Measurements from ENCODE around the gene ERBB2. TPM values are rescaled to one million over a fixed set of nuclear protein-coding genes. Genes with fewer than 3 reads are reported as not detected.

ERBB2 gene
- total RNA-seq, 1 donor from 2014 or later: 68.7 TPM

DNA sequence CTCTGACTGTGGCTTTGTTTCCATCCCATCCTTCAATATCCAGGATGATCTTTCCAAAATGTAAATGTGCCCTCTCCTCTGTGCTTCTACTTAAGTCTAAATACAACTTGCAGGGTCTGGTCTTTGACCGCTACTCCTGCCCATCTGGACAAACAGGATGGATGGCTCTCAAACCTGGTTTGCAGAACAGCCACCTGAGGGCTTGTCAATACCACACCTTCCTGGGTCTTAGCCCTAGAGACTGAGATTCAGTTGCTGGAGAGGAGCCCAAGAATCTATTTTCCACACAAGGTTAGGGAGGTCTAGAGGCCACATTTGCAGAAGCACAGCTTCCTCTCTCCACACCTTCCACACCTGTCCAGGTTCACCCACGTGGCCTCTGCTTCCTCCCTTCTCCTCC is 36.0 kb downstream of the ERBB2 start:
- ATAC-seq: no peak
- intact Hi-C loops (cut with DNase I): no loop called here

DNA sequence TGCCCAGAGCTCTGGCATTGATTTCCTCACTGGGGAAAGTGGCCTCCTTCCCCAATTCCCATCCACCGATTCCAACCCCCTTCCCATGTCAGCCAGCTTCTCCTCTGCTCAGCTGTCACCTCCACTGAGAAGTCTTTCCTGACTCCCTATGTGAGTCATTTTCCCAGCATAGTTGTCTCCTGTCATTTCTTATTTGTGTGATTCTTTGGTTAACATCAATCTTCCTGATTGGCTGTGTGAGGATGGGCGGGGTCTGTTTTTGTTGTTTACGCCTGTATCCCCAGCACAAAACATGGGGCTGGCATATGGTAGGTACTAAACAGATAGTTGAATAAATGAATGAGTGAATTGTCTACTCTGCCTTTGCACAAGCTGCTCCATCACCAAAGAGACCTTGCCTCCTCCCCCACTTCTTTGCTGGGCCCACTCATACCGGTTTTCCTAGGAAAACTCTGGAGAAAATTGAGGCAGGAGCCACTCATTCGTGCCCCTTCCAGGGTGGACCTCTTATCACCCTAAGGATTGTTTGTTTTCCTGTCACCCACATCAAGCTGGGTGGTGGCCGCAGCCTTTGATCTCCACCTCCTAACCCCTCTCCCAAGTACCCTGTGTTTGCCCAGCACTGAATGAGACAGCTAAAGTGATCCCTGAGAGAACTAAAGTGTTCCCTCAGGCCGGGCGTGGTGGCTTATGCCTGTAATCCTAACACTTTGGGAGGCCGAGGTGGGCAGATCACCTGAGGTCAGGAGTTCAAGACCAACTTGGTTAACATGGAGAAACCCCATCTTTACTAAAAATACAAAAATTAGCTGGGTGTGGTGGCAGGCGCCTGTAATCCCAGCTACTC is 36.7 kb downstream of the ERBB2 start:
- ATAC-seq (no peak), DNase-seq (ENCODE audit: missing footprints) (no peak)
- intact Hi-C loops (cut with DNase I): no loop called here

More for the DNA sequence above, 36.0 kb downstream of the ERBB2 start:
- DNase-seq (ENCODE audit: missing footprints): no peak

DNA sequence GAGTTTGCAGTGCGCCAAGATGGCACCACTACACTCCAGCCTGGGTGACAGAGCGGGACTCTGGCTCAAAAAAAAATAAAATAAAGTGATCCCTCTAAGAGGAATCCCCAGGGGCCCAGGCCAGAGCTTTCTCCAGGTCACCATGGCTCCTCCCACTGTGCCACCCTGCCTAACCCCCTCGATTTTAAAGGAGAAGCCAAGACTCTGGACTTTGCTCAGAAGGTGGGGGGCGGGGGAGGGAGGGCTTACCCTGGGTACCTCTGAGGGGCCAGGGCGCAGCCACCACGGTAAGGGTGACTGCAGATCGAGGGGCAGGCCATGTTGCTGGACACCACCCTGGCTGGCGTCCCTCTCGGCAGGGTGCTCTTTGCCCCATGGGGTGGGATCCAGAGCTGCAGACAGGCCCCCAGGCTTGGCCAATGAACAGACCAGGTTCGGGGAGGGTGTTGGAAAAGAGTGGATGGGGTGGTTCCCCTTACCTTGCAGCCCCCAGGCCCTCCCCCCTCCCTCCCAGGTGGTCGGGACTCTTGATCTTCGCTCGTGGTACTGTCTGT is 37.4 kb downstream of the ERBB2 start:
- ATAC-seq (no peak), DNase-seq (ENCODE audit: missing footprints) (no peak)

DNA sequence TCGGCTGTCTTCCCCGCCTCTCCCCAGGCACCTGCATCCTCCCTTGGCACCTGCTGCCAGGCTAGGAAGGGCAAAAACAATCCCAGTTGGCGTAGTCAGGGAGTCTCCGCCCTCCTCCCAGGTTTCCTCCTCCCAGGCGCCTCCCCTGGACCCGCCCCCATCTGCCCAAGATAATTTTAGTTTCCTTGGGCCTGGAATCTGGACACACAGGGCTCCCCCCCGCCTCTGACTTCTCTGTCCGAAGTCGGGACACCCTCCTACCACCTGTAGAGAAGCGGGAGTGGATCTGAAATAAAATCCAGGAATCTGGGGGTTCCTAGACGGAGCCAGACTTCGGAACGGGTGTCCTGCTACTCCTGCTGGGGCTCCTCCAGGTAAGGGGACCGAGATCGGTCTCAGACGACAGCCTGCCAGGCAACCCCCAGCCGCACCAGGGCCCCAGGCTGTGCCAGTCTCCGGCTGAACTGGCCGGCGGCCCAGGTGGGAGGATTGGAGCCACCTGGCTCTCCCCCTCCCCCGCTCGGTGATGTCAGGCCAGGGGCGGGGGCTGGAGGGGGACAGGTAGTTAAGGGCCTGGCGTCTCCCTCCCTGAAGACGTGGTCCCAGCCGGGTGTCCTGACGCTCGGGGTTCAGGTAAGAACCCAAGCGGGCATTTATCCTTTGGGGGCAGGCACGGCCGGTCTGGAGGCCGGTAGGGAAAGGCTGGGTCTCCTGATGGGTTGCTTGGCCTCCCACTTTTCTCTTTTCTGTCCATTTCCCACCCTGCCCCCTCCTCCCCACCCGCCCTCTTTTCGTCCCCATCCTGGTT is 38.1 kb downstream of the ERBB2 start, which contains the start of gene GRB7:
Gene GRB7, plus strand, starts transcription at position 179 of the 808 bp plus-strand sequence. CDS start 4,364 bp downstream, outside the sequence.
- ATAC-seq (peak; percentile 45), DNase-seq (ENCODE audit: missing footprints) (no peak)
- intact Hi-C loops (cut with DNase I): no loop called here

More for the DNA sequence above, 37.4 kb downstream of the ERBB2 start:
- intact Hi-C loops (cut with DNase I): no loop called here

DNA sequence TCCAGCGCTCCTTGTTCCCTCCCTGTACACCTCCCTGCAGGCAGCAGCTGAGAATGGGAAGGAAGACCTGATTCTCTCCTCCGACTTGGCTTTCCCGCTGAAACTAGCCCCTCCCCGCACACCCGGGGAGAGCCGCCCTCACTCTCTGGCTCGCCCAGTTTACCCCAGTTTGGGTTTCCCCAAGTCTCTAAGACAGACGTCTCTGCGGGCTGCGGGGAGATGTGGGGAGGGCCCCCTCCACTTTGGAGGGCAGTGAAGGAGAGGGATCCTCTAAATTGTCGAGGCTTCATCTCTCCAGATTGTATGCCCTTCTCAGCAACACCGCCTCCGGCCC is 38.7 kb downstream of the ERBB2 start:
- intact Hi-C loops (cut with DNase I): no loop called here
- no peak for ATAC-seq
- DNase-seq (ENCODE audit: missing footprints): no peak

DNA sequence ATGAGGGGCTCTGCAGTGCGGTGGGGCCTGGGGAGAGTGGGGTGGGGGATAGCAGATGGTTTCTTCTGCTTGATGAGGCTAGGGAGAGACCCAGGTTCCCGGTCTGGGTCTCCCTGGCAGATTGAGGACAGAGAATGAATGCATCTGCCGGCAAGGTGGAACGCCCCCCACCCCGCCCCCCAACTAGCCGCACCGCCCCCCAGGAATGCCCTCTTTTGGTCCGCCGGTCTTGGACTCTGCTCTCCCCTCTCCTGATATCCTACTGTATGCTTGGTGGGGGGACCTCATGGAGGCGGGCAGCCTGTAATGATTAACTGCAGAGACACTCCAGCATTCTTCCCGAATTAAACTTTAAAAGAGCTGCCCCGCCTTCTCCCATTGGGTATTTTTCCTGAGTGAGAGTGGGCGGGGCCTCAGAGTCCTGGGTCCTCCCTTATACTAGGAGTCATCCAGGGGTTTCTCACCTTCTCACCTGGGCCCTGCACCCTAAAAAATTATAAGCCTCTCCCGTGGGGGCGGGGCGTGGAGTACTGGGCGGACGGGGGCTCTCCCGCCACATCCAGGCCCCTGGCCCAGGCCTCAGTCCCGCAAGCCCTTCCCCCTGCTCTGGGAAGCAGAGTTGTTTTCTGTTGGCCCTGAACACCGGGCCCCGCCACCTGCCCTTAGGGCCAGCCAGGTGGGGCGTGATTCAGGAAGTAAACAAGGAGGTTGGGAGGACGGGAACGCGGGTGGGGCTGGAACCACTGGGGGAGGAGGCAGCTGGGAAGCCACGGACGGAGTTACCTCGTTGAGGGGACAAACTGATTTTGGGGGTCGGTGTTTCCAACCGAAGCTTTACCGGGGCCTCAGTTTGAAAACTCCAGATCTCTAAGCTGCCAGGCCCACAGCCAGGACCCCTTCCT is 39.4 kb downstream of the ERBB2 start:
- ATAC-seq: no peak
- DNase-seq (ENCODE audit: missing footprints): no peak
- intact Hi-C loops (cut with DNase I): no loop called here

DNA sequence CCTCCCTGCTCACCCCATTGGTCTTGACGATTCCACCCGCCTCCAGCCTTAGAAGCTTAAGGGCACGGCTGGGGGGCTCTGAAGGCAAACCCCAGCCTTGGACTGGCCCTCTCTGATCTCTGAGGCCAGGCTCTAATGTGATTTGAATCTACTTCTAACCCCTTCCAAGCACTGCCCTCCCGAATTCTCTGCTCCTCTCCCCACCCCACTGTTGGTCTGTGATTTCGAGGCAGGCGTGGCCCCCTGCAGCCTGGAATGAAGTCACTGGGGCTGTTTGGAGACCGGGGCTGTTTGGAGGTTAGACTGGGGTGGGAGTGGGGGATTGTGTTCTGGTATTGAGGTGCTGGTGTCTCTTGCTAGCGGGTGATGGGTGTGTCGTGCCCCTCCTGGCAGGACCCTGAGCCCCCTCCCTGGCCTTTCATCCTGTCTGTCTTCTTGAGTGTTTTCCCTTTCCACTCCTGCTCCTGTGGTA is 40.1 kb downstream of the ERBB2 start:
- DNase-seq (ENCODE audit: missing footprints): no peak
- intact Hi-C loops (cut with DNase I): no loop called here
- ATAC-seq: no peak

DNA sequence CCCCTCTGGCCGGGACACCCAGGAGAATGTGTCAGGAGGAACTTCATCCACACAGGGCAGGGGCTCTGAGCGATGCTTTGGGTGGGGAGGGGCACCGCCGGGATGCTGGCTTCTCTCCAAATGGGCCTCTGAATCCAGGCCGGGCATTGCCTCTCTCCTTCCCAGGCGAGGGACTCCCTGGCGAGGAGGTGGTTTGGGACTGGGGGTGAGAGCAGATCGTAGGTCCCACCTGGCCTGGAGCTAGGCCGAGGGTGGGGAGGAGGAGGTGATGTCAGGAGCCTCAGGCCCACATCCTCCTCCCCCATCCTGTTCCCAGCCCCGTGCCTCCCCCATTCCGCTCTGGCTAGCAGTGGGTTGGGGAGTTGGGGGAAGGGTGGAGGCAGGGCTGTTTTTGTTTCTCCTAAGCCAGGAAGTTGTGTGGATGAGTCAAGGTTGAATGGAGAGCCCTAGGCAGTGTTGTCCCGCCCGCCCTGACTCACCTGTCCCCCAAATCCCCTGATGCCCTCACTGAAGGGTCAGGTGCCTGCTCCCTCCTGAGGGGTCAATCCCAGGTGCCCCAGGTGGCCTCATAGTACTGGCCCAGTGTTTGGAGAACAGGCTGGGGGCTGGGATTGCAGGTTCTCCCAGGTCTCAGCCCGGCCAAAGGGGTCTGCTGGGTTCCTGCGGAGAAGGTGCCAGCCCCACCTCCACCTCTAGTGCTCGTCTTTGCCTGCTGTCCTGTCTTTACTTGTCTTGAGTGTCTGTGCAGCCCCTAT is 40.7 kb downstream of the ERBB2 start:
- no peak for ATAC-seq
- no peak for DNase-seq (ENCODE audit: missing footprints)
- intact Hi-C loops (cut with DNase I): no loop called here

DNA sequence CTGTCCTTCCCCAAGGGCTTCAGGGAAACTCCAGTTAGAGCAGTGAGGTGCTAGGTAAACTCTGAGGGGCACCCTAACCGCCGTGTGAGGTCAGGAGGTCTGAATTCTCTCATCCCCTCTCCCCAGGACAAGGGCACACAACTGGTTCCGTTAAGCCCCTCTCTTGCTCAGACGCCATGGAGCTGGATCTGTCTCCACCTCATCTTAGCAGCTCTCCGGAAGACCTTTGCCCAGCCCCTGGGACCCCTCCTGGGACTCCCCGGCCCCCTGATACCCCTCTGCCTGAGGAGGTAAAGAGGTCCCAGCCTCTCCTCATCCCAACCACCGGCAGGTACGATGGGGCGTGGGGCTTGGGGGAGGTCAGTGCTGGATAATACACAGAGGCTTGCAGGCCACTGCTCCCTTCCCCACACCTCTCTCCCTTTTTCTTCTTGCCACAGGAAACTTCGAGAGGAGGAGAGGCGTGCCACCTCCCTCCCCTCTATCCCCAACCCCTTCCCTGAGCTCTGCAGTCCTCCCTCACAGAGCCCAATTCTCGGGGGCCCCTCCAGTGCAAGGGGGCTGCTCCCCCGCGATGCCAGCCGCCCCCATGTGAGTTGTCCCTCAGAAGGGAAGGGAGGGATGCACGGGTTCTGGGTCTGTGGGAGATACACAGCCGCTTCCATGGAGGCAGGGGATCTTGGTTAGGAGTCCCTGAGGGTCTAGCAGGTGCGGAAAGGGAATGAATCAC is 42.4 kb downstream of the ERBB2 start:
- DNase-seq (ENCODE audit: missing footprints): no peak
- intact Hi-C loops (cut with DNase I): no loop called here
- ATAC-seq: no peak

DNA sequence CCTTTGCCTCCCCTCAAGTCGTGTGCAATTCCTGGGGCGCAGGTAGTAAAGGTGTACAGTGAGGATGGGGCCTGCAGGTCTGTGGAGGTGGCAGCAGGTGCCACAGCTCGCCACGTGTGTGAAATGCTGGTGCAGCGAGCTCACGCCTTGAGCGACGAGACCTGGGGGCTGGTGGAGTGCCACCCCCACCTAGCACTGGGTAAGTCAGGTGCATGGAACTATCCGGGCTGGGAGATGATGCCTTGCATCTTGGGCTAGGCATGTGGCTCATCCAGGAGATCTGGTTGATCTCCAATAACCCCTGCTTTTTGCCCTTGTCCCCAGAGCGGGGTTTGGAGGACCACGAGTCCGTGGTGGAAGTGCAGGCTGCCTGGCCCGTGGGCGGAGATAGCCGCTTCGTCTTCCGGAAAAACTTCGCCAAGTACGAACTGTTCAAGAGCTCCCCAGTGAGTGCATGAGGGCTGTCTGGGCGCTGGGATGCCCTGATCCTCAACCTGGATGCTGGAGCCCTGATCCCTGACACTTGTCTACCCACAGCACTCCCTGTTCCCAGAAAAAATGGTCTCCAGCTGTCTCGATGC is 43.1 kb downstream of the ERBB2 start:
- no peak for DNase-seq (ENCODE audit: missing footprints)
- intact Hi-C loops (cut with DNase I): no loop called here
- ATAC-seq: no peak

DNA sequence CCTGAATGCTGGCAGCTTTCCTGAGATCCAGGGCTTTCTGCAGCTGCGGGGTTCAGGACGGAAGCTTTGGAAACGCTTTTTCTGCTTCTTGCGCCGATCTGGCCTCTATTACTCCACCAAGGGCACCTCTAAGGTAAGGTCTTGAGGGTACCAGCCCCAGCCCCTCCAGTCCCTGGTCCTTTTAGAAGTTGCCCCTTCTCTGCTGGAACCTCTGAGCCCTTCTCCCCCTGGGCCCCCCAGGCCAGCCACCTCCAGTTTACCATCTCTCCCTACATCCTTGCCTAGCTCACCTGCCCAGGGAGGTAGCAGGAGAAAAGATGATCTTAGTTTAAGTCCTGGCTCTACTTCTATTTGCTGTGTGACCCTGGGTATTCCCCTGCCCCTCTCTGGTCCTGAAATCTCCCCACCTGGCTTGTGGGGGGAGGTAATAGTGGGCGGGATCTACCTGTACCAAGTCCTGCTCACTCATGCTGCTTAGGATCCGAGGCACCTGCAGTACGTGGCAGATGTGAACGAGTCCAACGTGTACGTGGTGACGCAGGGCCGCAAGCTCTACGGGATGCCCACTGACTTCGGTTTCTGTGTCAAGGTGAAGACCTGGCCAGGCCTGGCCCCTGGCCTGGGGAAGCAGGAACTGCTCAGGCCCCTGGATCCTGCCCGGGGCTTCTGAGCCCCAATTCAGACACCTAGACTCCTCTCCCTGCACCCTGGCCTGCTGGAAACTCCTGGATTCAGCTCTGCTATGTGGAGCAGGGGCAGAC is 44.4 kb downstream of the ERBB2 start:
- DNase-seq (ENCODE audit: missing footprints) (no peak), ATAC-seq (no peak)
- intact Hi-C loops (cut with DNase I): no loop called here

DNA sequence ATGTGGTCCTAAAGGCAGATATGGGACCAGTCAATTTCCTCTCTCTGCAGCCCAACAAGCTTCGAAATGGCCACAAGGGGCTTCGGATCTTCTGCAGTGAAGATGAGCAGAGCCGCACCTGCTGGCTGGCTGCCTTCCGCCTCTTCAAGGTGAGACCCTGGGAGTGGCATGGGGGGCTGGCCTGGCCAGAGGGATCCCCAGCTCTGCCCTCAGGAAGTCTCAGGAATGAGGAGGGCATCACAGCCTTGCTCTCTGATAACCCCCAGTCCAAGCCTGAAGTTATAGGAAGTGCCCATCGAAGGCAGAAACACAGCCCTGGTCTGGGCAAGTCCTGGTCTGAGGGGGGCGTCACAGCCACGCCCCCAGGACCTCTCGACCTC is 45.0 kb downstream of the ERBB2 start:
- ATAC-seq (no peak), DNase-seq (ENCODE audit: missing footprints) (no peak)
- intact Hi-C loops (cut with DNase I): no loop called here

DNA sequence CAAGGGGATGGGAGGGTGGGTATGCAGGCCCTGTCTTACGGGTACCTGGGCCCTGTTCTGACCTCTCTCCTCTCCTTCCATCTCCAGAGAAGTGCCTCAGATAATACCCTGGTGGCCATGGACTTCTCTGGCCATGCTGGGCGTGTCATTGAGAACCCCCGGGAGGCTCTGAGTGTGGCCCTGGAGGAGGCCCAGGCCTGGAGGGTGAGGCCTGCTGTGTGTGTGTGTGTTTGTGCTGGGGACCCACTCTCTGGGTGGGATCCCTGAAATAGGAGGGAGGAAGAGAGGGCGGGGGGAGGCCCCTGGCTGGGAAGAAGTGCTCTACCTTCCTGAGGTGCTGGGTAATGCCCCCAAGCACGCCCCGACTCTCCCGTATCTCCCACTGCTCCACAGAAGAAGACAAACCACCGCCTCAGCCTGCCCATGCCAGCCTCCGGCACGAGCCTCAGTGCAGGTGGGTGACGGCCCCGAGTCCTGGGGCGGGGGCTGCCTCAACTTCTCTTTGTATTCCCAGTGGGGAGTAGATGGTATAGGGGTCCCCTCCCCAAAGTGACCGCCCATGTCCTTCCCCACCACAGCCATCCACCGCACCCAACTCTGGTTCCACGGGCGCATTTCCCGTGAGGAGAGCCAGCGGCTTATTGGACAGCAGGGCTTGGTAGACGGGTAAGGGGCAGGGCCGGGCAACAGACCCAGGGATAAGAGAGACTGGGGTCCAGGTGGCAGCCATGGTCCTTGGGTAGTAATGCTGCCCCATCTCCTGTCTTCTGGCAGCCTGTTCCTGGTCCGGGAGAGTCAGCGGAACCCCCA is 45.7 kb downstream of the ERBB2 start:
- ATAC-seq: no peak
- DNase-seq (ENCODE audit: missing footprints): peak; percentile 55
- intact Hi-C loops (cut with DNase I): no loop called here

DNA sequence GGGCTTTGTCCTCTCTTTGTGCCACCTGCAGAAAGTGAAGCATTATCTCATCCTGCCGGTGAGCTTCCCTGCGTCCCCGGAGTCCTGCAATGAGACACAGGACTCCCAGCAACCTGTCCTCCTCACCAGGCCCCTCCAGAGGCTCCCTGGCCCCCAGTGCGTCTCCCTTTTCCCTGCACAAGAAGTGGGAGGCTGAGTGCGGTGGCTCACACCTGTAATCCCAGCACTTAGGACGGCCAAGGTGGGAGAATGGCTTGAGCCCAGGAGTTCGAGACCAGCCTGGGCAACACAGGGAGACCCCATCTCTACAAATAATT is 46.2 kb downstream of the ERBB2 start:
- intact Hi-C loops (cut with DNase I): no loop called here
- ATAC-seq (no peak), DNase-seq (ENCODE audit: missing footprints) (peak; percentile 21)

DNA sequence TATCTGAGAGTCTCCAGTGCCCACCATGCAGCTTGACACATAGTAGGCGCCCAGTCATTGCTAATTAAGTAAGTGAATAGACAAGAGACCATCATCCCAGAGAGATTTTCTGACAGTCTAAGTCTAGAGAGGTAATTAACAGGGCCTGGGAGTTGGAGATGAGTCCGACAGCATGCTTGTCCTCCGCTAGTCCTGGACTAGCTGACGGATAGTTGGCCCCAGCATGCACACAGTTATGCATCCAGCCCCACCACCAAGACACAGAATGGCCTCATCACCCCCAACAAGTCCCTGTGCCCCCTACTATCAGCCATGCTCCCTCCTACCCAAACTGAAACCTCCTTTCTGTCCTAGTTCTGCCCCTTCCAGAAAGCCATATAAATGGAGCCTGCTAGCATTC is 47.9 kb downstream of the ERBB2 start:
- DNase-seq (ENCODE audit: missing footprints) (no peak), ATAC-seq (no peak)
- intact Hi-C loops (cut with DNase I): no loop called here
